GM11168 (cell line): ENCODE results near the gene DENND2C.

ENCODE experiments used
- in situ Hi-C: fragments of 300-500 bp; cut with MboI; formaldehyde crosslinking; loops from one replicate; pipeline ENCODE4 v1.12.0; 2022; ENCODE audit warnings: low sequenced_read_pairs; ENCODE audit not compliant: unreplicated experiment

DENND2C gene

DNA sequence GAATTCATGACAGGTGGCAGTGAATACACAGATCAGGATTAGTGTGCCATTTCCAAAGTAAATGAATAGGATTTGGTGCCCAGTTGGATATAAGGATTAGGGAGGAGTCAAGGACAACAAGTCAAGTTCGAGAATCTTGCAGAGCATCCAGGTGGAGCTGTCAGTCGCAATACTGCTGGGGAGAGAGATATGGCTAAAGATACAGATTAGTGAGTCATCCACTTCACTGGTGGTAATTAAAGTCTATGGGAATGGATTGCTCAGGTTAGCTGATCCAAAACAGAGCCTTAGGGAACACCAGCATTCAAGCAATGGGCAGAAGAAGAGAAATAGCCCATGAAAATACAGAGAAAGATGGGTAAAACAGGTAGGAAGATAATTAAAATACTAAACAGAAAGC is 115.3 kb downstream of the DENND2C start:
- in situ Hi-C loops = no loop called here

DNA sequence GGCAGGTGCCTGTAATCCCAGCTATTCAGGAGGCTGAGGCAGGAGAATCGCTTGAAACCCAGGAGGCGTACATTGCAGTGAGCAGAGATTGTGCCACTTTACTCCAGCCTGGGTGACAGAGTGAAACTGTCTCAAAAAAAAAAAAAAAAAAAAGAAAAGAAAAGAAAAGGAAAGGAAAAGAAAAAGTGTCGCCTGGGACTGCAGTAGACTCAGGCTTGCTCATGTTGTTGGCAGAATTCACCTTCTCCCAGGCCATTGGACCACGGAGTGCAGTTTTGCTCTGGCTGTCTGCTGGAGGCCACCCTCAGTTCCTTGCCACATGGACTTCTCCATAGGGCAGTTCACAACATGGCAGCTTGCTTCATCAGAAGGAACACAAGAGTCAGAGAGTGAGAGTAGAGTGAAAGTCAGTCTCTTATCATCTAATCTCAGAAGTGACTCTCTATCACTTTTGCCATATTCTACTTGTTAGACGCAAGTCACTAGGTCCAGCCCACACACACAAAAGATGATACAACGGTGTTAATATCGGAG is 117.7 kb downstream of the DENND2C start:
- in situ Hi-C loops = no loop called here

DNA sequence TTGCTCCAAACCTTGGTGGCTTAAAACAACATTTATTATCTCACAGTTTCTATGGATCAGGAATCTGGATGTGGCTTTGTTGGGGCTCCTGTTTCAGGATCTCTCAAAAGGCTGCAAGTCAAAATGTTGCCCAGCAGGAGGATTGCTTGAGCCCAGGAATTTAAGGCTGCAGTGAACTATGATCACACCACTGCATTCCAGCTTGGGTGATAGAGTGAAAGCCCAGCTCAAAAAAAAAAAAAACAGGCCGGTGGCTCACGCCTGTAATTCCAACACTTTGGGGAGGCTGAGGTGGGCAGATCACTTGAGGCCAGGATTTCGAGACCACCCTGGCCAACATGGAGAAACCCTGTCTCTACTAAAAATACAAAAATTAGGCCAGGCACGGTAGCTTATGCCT is 118.4 kb downstream of the DENND2C start:
- in situ Hi-C loops = no loop called here

DNA sequence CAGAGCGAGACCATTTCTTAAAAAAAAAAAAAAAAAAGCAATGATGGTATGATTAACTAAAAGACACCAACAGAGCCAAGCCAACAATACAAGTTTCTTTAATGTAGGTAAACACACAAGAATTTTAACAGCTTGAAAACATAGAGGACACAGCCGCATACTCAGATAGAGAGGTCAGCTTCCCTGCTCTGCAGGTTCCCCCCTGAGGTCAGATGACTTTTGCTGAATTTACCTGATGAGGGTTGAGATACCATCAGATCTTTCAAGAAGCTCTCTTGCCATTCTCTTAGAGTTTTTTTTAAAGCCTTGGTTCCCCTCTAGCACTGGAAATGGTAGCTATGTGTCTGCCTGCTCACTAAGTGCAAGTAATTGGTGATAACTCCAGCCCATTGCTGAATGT is 119.5 kb downstream of the DENND2C start:
- in situ Hi-C loops = no loop called here

DNA sequence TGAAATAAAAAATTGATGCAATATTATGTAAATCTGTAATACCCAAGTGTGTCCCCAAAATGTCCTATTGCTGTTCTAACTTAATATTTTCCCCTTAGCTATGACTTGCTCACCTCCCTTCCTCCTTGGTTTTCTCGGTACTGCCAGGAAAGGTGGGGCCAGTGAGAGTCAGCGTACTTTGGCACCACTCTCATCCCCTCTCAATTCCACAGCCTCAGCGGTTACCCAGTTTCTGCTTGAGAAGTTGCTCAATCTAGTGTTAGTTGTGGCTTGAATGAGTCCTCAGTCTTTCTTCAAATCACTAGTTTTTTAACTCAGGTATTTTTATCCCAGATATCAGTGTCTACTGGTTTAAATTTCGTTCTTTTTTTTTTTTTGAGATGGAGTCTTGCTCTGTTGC is 120.7 kb downstream of the DENND2C start:
- in situ Hi-C loops = no loop called here

DNA sequence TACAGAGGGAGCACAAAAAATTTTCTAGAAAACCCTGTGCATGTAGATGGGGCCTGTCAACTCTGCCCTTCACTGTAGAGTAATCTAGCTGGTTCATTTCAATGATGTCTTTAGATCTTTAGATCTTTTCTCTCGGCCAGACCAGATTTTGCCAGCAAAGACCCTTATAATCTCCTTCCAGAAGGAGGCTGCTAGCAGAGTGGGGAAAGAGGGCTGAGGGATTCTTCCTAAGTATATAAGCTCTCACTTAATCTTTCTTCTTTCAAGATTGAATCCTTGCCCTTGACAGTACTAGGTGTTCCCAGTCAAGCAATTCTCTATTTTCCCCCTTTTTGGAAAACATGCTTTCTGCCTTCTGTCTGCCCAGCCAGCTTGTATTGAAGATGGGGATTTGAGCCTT is 122.8 kb downstream of the DENND2C start:
- in situ Hi-C loops = no loop called here

DNA sequence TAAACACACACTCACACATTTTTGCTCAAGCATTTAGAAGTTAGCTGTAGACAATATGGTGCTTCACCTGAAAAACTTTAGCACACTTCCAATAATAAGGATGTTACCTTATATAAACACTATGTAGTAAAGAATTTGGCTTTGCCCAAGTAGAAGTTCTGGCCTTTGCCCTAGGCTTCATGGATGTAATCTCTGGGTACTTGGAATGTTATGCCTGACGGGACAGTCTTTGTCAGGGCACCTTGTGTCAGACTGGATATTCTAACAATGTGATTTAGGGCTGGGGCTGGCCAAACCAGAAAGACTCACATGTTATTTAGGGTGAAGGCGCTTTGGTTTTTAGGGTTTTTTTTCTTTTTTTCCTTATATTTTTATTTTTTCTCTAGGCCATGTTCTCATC is 124.1 kb downstream of the DENND2C start:
- in situ Hi-C loops = no loop called here

DNA sequence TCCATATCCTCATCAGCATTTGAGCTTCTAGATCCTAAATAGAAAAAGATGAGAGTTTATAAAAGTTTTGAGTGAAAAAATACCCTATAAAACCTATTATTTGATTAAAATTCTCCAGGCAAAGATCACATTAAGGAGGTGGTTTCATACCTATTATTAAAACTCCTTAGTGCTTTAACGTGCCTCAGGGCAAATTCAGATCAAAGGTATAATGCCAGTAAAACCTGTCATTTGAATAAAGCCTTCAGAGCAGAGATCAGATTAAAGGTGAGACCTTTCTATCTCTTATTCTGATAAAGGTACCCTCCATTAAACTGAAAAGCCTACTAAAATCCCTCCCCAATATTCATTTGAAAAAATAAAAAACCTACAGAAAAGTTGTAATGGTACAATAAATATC is 124.5 kb downstream of the DENND2C start:
- in situ Hi-C loops = no loop called here

DNA sequence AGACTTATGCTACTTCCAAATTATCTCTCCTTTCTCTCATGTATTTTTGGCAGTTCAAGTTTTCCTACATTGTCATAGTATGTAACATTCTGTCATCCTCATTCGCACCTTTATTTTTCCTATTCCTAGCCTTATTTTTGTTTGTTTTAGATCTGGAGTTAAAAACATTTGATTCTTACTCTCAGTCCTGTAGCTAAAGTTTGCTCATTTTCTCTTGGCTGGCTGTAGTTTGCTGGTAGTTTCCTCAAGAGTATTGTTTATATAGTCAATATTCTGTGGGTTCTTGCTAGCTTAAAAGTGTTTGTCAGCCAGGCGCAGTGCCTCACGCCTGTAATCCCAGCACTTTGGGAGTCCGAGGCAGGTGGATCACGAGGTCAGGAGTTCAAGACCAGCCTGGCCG is 129.0 kb downstream of the DENND2C start:
- in situ Hi-C loops = no loop called here

DNA sequence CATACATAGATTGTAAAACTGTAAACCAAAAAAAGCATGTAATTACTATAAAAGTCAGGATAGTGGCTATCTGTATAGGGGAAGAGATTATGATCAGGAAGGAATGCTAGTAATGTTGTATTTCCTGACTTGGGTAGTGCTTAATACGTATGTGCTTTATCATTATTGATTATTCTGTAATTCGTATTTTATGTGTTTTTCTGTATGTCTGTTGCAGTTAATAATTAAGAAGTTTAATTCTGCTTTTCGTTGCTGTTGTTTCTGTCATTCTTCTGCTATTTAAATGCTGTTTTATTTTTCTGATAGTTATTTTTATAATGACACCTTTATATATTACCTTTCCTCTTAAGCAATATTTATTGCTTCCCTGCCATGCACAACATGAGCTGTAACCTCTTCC is 129.6 kb downstream of the DENND2C start:
- in situ Hi-C loops = no loop called here

DNA sequence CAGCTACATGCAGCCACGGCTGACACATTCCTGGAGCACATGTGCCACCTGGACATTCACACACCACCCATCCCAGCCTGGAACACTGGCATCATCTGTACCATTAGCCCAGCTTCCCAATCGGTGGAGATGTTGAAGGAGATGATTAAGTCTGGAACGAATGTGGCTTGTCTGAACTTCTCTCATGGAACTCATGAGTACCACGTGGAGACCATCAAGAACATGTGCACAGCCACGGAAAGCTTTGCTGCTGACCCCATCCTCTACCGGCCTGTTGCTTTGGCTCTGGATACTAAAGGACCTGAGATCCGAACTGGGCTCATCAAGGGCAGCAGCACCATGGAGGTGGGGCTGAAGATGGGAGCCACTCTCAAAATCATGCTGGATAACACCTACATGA is 133.8 kb downstream of the DENND2C start:
- in situ Hi-C loops = no loop called here

DNA sequence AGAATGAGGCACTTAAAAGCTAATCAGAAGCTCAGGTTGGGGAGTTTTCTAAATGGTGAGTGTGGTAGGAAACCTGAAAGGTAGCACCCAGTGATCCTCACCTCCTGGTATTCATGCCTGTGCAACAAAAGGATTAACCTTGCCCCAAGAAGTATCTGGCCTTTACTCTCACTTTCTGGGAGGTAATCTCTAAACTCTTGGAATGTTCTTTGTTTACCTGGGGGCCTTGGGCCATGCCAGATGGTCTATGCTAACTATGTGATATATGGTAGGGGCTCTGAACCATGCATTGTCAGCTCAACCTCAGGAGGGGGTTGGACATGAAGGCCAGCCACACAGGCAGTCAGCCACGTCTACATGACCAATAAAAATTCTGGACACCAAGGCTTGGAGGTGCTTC is 134.4 kb downstream of the DENND2C start:
- in situ Hi-C loops = no loop called here
